Measurements from ENCODE around the gene NCKAP5. TPM values are rescaled to one million over a fixed set of nuclear protein-coding genes. Genes with fewer than 3 reads are reported as not detected.
A peak's percentile ranks its signal among the peaks of the same experiment; 100 is the strongest.

Gene NCKAP5
- total RNA-seq, 1 experiment from 2014 or later: 0.47 TPM

GRCh38 chr2:133166031-133166430 lies 402.2 kb downstream of the NCKAP5 start:
- no peak for DNase-seq (ENCODE audit: low read depth)

GRCh38 chr2:133163111-133163510 lies 405.2 kb downstream of the NCKAP5 start:
- no peak for DNase-seq (ENCODE audit: low read depth)

GRCh38 chr2:133158442-133158841 lies 409.8 kb downstream of the NCKAP5 start:
- DNase-seq (ENCODE audit: low read depth): no peak

- DNase-seq (ENCODE audit: low read depth): no peak
These were observed 410.2 kb downstream of the NCKAP5 start for GRCh38 chr2:133158024-133158423.

GRCh38 chr2:133157141-133157540 lies 411.1 kb downstream of the NCKAP5 start:
- DNase-seq (ENCODE audit: low read depth): no peak

GRCh38 chr2:133152801-133153200 lies 415.5 kb downstream of the NCKAP5 start:
- no peak for DNase-seq (ENCODE audit: low read depth)

GRCh38 chr2:133148187-133148586 lies 420.1 kb downstream of the NCKAP5 start:
- no peak for DNase-seq (ENCODE audit: low read depth)

GRCh38 chr2:133146893-133147292 lies 421.4 kb downstream of the NCKAP5 start:
- no peak for DNase-seq (ENCODE audit: low read depth)

GRCh38 chr2:133143645-133144044 lies 424.6 kb downstream of the NCKAP5 start:
- DNase-seq (ENCODE audit: low read depth): no peak

- DNase-seq (ENCODE audit: low read depth): no peak
These were observed 426.2 kb downstream of the NCKAP5 start for GRCh38 chr2:133142087-133142486.

- no peak for DNase-seq (ENCODE audit: low read depth)
These were observed 427.6 kb downstream of the NCKAP5 start for GRCh38 chr2:133140620-133141019.

GRCh38 chr2:133139847-133140533 lies 428.3 kb downstream of the NCKAP5 start:
- DNase-seq (ENCODE audit: low read depth): no peak

- no peak for DNase-seq (ENCODE audit: low read depth)
These were observed 429.6 kb downstream of the NCKAP5 start for GRCh38 chr2:133138693-133139092.

- DNase-seq (ENCODE audit: low read depth): no peak
These were observed 433.1 kb downstream of the NCKAP5 start for GRCh38 chr2:133135035-133135654.

GRCh38 chr2:133130548-133131246 lies 437.6 kb downstream of the NCKAP5 start:
- peak; percentile 35 for DNase-seq (ENCODE audit: low read depth)

- DNase-seq (ENCODE audit: low read depth): no peak
These were observed 443.8 kb downstream of the NCKAP5 start for GRCh38 chr2:133124446-133124845.

- no peak for DNase-seq (ENCODE audit: low read depth)
These were observed 444.4 kb downstream of the NCKAP5 start for GRCh38 chr2:133123904-133124303.

GRCh38 chr2:133123393-133123792 lies 444.9 kb downstream of the NCKAP5 start:
- DNase-seq (ENCODE audit: low read depth): no peak

GRCh38 chr2:133122529-133122928 lies 445.7 kb downstream of the NCKAP5 start:
- DNase-seq (ENCODE audit: low read depth): no peak

GRCh38 chr2:133120310-133120709 lies 448.0 kb downstream of the NCKAP5 start:
- DNase-seq (ENCODE audit: low read depth): no peak

GRCh38 chr2:133110201-133110600 lies 458.1 kb downstream of the NCKAP5 start:
- no peak for DNase-seq (ENCODE audit: low read depth)

- DNase-seq (ENCODE audit: low read depth): peak; percentile 78
These were observed 458.5 kb downstream of the NCKAP5 start for GRCh38 chr2:133109772-133110171.

All from HT1080 (cell line).